Mucosa of rectum (tissue), 2 donors: ENCODE results near the gene ZCWPW2.

Experiments used
- H3K27ac ChIP-seq, 2 donors: one replicate each; pipeline ENCODE4 v1.7.0; 2013; ENCODE audit warnings: inconsistent platforms in 2 of 2, low read depth in 2 of 2, low read length in 2 of 2
- H3K27me3 ChIP-seq, 2 donors: one replicate each; pipeline ENCODE4 v1.7.0; 2013; ENCODE audit warnings: low read length in 2 of 2; ENCODE audit not compliant: control insufficient read depth in 2 of 2, insufficient read depth in 2 of 2
- H3K36me3 ChIP-seq, 2 donors: one replicate each; pipeline ENCODE4 v1.7.0; 2013; ENCODE audit warnings: low read length in 2 of 2; ENCODE audit not compliant: control insufficient read depth in 2 of 2, insufficient read depth in 2 of 2
- H3K4me1 ChIP-seq, 2 donors: one replicate each; pipeline ENCODE4 v1.7.0; 2013; ENCODE audit warnings: low read length in 2 of 2, mild to moderate bottlenecking in 1 of 2; ENCODE audit not compliant: control insufficient read depth in 2 of 2, insufficient read depth in 2 of 2
- H3K4me3 ChIP-seq, 2 donors: one replicate each; pipeline ENCODE4 v1.7.0; 2013; ENCODE audit warnings: low read length in 2 of 2
- H3K9ac ChIP-seq, 2 donors: one replicate each; pipeline ENCODE4 v1.7.0; 2013; ENCODE audit warnings: low read length in 2 of 2, low read depth in 1 of 2, mild to moderate bottlenecking in 1 of 2
- H3K9me3 ChIP-seq, 2 donors: one replicate each; pipeline ENCODE4 v1.7.0; 2013; ENCODE audit warnings: low read length in 2 of 2; ENCODE audit not compliant: control insufficient read depth in 2 of 2
- donor health status: healthy.
- donor health status: Normal muscosa, but diverticular disease.

ZCWPW2 gene

GRCh38 chr3:28564211-28564610 lies 215.7 kb downstream of the ZCWPW2 start:
- Histone ChIP-seq H3K27ac (no peak overlapping the region), H3K4me1 (no peaks in the 10 kb centered on the region), H3K9me3 (peaks cover 0 to 3% of the 10 kb centered on the region in 2 donors), H3K36me3 (no peaks in the 10 kb centered on the region), H3K27me3 (no peaks in the 10 kb centered on the region), H3K4me3 (no peak overlapping the region), H3K9ac (no peak overlapping the region)

GRCh38 chr3:28569357-28569756 lies 220.8 kb downstream of the ZCWPW2 start:
- no peaks in the 10 kb centered on the region for H3K36me3 ChIP-seq
- H3K27ac ChIP-seq: no peak overlapping the region

DNA sequence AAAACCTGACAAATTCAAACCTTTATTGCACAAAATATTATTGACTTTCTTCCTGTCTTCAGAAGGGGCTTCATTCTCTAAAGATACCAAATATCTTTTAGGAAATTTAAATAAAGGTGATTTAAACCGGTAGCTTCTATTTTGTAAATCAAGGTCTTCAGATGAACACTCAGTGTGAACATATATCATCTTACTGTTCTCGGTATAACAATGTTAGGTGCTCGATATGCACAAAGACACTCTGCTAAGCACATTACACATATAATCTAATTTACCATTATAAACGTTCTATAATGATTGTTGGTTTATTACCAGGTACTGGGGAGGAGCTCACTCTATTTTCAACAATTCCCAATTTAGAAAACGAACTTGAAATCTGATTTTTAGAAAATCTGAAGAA lies 225.5 kb downstream of the ZCWPW2 start:
- Histone ChIP-seq H3K4me3 (no peak overlapping the region), H3K36me3 (no peaks in the 10 kb centered on the region), H3K9me3 (no peaks in the 10 kb centered on the region), H3K9ac (no peak overlapping the region), H3K4me1 (no peaks in the 10 kb centered on the region), H3K27me3 (peaks cover 0 to 25% of the 10 kb centered on the region in 2 donors), H3K27ac (no peak overlapping the region)

More at GRCh38 chr3:28569357-28569756, 220.8 kb downstream of the ZCWPW2 start:
- H3K27me3 ChIP-seq: no peaks in the 10 kb centered on the region
- H3K4me1 ChIP-seq: no peaks in the 10 kb centered on the region
- peaks cover 0 to 3% of the 10 kb centered on the region in 2 donors for H3K9me3 ChIP-seq
- H3K4me3 ChIP-seq: no peak overlapping the region
- H3K9ac ChIP-seq: no peak overlapping the region

DNA sequence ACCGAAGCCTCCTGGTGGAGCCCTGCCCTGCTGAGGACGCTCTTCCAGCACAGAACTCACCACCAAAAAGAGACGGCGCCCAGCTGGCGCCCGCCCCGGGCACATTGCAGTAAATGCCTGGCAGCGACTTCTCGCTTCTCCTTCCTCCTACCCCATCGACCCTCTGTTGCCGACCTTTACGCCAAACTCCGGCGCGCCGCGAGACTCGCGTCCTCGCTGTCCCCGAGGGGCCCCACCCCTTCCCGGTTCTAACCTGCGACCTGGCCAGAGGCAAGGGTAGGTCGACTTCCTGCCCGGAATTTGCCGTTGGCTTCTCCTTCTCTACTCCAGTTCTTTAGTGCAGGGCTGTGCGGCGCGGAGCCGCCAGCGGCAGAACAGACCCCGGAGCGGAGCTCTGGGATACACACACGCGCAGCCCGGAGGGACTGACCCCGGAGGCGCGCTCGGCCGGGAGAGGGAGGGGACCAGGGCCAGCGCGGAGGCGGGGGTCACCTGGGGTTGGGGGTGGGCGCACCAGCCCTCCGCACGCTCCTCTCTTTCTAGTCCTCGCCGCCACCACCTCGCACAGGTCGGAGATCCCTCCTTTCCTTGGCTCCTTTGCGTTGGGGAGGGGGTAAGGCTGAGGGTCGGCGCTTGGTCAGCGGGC lies 226.7 kb downstream of the ZCWPW2 start:
- Histone ChIP-seq H3K4me3 (peak overlapping the region; percentile 10 to 16), H3K9ac (no peak overlapping the region), H3K36me3 (no peaks in the 10 kb centered on the region), H3K27ac (no peak overlapping the region), H3K9me3 (no peaks in the 10 kb centered on the region), H3K27me3 (peaks cover 0 to 25% of the 10 kb centered on the region in 2 donors), H3K4me1 (no peaks in the 10 kb centered on the region)
